Astrocyte of the cerebellum (primary cell): ENCODE measurements around the gene GRIK1.

Experiments used
- DNase-seq: peaks from one replicate; pipeline ENCODE4 v3.0.0-alpha.2; 2011; ENCODE audit warnings: low read depth
- H3K4me3 ChIP-seq: 2 replicates; pipeline ENCODE4 v1.5.1; 2011; ENCODE audit warnings: mild to moderate bottlenecking, low read depth, low read length, moderate library complexity
- CTCF ChIP-seq: IDR thresholded peaks from 2 replicates; pipeline ENCODE4 v1.5.1; 2012; ENCODE audit warnings: low read length, low read depth, moderate library complexity, mild to moderate bottlenecking; ENCODE audit errors: missing control alignments
- in situ Hi-C: cut with HindIII; loops from 2 replicates; pipeline ENCODE4 v1.10.0; 2017; ENCODE audit warnings: low sequenced_read_pairs

Gene GRIK1

GRCh38 chr21:29875873-29876272 lies 63.9 kb downstream of the GRIK1 start:
- DNase-seq: no peak
- in situ Hi-C loops: no loop called here
- no peak for TF ChIP-seq CTCF
- no peak overlapping the region for H3K4me3 ChIP-seq

GRCh38 chr21:29875036-29875716 lies 64.6 kb downstream of the GRIK1 start:
- no peak for DNase-seq
- no peak overlapping the region for H3K4me3 ChIP-seq
- in situ Hi-C loops: no loop called here
- no peak for TF ChIP-seq CTCF

DNA sequence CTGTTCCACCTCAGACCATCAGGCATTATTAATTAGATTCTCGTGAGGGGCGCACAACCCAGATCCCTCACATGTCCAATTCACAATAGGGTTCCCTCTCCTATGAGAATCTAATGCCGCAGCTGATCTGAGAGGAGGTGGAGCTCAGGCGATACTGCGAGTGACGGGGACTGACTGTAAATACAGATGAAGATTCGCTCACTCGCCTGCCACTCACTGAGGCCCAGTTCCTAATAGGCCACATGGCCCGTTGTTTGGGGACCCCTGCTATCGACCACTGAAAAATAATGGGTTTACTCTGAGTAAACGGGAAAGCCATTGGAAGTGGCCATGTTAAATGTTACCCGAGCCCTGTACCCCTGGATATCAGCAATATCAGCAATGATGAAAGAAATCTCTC lies 65.9 kb downstream of the GRIK1 start:
- DNase-seq: no peak
- TF ChIP-seq CTCF: no peak
- in situ Hi-C loops: loop anchor here (25.0 kb wide), 1 partner anchor 787 kb away; no protein-coding TSS in a partner anchor
- no peak overlapping the region for H3K4me3 ChIP-seq

GRCh38 chr21:29870814-29871213 lies 69.0 kb downstream of the GRIK1 start:
- no peak for DNase-seq
- H3K4me3 ChIP-seq: no peak overlapping the region
- no peak for TF ChIP-seq CTCF
- in situ Hi-C loops: loop anchor here (25.0 kb wide), 1 partner anchor 784 kb away; no protein-coding TSS in a partner anchor

- no peak overlapping the region for H3K4me3 ChIP-seq
- TF ChIP-seq CTCF: no peak
- in situ Hi-C loops: loop anchor here (25.0 kb wide), 1 partner anchor 780 kb away; no protein-coding TSS in a partner anchor
- no peak for DNase-seq
Observed at GRCh38 chr21:29867796-29868195, 72.0 kb downstream of the GRIK1 start.

DNA sequence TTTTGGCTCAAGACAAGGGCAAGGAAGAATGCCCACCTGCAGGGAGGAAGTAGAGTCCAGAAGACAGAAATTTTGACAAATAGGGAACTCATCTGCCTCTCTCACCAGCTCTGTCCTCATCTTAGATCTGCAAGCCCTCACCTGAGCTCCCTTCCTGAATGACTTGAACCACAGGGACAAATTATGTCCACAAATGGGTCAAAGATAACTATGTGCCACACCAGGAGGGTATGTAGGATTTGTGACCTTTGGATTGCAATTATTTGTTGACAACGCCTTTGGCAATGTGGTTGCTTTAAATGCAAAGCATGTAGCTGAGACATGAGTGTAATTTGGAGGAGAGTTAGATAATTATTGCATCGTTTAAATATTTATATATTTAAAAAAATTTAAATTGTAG lies 79.5 kb downstream of the GRIK1 start:
- no peak for DNase-seq
- in situ Hi-C loops: loop anchor here (25.0 kb wide), 1 partner anchor 773 kb away; no protein-coding TSS in a partner anchor
- no peak overlapping the region for H3K4me3 ChIP-seq
- no peak for TF ChIP-seq CTCF
